NCI-H1092 (cell line): ENCODE data around the gene COL1A2.

Experiments used
- DNase-seq: peaks from one replicate; lab custom pipeline; 2025; lab: John Stamatoyannopoulos, UW

COL1A2 gene

GRCh38 chr7:94434042-94434441 is 39.3 kb downstream of the COL1A2 start:
- no peak for DNase-seq

- DNase-seq = peak; percentile 62
These were observed 41.4 kb downstream of the COL1A2 start for GRCh38 chr7:94436018-94436604.

GRCh38 chr7:94436700-94437099 is 42.0 kb downstream of the COL1A2 start:
- DNase-seq = no peak

- no peak for DNase-seq
These were observed 45.2 kb downstream of the COL1A2 start for GRCh38 chr7:94439893-94440381.

GRCh38 chr7:94440451-94441039 is 45.9 kb downstream of the COL1A2 start:
- DNase-seq = peak; percentile 18

- no peak for DNase-seq
These were observed 46.4 kb downstream of the COL1A2 start for GRCh38 chr7:94441138-94441537.

GRCh38 chr7:94442639-94443038 is 47.9 kb downstream of the COL1A2 start:
- no peak for DNase-seq

- peak; percentile 73 for DNase-seq
These were observed 50.1 kb downstream of the COL1A2 start for GRCh38 chr7:94444813-94445212.

- DNase-seq = peak; percentile 28
These were observed 51.0 kb downstream of the COL1A2 start for GRCh38 chr7:94445696-94446194.

GRCh38 chr7:94446308-94446707 is 51.6 kb downstream of the COL1A2 start:
- DNase-seq = no peak

GRCh38 chr7:94449151-94449725 is 54.5 kb downstream of the COL1A2 start:
- peak; percentile 44 for DNase-seq

- peak; percentile 13 for DNase-seq
These were observed 55.5 kb downstream of the COL1A2 start for GRCh38 chr7:94450044-94450697.

GRCh38 chr7:94451187-94451586 is 56.5 kb downstream of the COL1A2 start:
- peak; percentile 31 for DNase-seq

- DNase-seq = peak; percentile 97
These were observed 57.5 kb downstream of the COL1A2 start for GRCh38 chr7:94452239-94452638.

- DNase-seq = no peak
These were observed 59.2 kb downstream of the COL1A2 start for GRCh38 chr7:94453898-94454297.

GRCh38 chr7:94458041-94458440 is 63.3 kb downstream of the COL1A2 start:
- DNase-seq = no peak

GRCh38 chr7:94466516-94466915 is 71.8 kb downstream of the COL1A2 start:
- no peak for DNase-seq

- DNase-seq = no peak
These were observed 76.9 kb downstream of the COL1A2 start for GRCh38 chr7:94471604-94472003.

GRCh38 chr7:94472608-94473007 is 77.9 kb downstream of the COL1A2 start:
- no peak for DNase-seq

- no peak for DNase-seq
These were observed 81.7 kb downstream of the COL1A2 start for GRCh38 chr7:94476251-94476840.

GRCh38 chr7:94477878-94478277 is 83.2 kb downstream of the COL1A2 start:
- DNase-seq = no peak

- DNase-seq = no peak
These were observed 84.0 kb downstream of the COL1A2 start for GRCh38 chr7:94478648-94479214.
